SK-N-SH (cell line): ENCODE data around the gene IP6K2. TPM values are rescaled to one million over a fixed set of nuclear protein-coding genes. Genes with fewer than 3 reads are reported as not detected.

Experiments
- CTCF ChIA-PET: fragments of 300-600, 350-600 bp; formaldehyde crosslinking; extraction: SDS; loops from one replicate; lab custom pipeline; 2021; lab: Yijun Ruan, JAX
- POLR2A ChIA-PET: fragments of 350-600 bp; sonication (Branson Sonifier 250); formaldehyde crosslinking; extraction: SDS; loops from one replicate; lab custom pipeline; 2020; ENCODE audit warnings: antibody characterized with exemption, inconsistent platforms; lab: Yijun Ruan, JAX
- DNase-seq: peaks from one replicate; pipeline ENCODE4 v3.0.0; 2012
- H2AFZ ChIP-seq: fragments of 200-600 bp; sonication (generic); 2 replicates; pipeline ENCODE4 v1.8.1; 2016; ENCODE audit warnings: antibody characterized with exemption, mild to moderate bottlenecking, low read depth
- H3F3A ChIP-seq: fragments of 200-600 bp; sonication (generic); replicated peaks from 2 replicates; pipeline ENCODE3; 2016; ENCODE audit warnings: antibody characterized with exemption, mild to moderate bottlenecking; ENCODE audit not compliant: insufficient read depth
- H3K27ac ChIP-seq, 2 experiments: fragments of 200-500 bp in 1 of 2; fragments of 200-600 bp in 1 of 2; sonication (Bioruptor generic) in 1 of 2; sonication (generic), shearing (Covaris generic) in 1 of 2; 2 replicates each; pipeline versions ENCODE4 v1.5.1 to v1.6.1; 2014 to 2016; ENCODE audit warnings: low read depth in 2 of 2, inconsistent platforms in 1 of 2, low read length in 1 of 2, mild to moderate bottlenecking in 1 of 2, mixed read lengths in 1 of 2
- H3K27me3 ChIP-seq: fragments of 200-600 bp; sonication (generic), shearing (Covaris generic); 2 replicates; pipeline ENCODE4 v1.6.1; 2016; ENCODE audit warnings: mixed run types; ENCODE audit not compliant: insufficient read depth
- H3K36me3 ChIP-seq, 2 experiments: fragments of 200-500 bp in 1 of 2; fragments of 200-600 bp in 1 of 2; sonication (Bioruptor generic) in 1 of 2; sonication (generic) in 1 of 2; replicated peaks in 1 of 2; 2 replicates each; pipeline versions ENCODE3 to v1.5.1; 2014 to 2016; ENCODE audit warnings: low read length in 1 of 2, mild to moderate bottlenecking in 1 of 2; ENCODE audit not compliant: insufficient read depth in 2 of 2, control insufficient read depth in 1 of 2
- H3K4me1 ChIP-seq, 2 experiments: fragments of 200-500 bp in 1 of 2; fragments of 200-600 bp in 1 of 2; sonication (Bioruptor generic) in 1 of 2; sonication (generic), shearing (Covaris generic) in 1 of 2; 2 replicates each; pipeline versions ENCODE4 v1.5.1 to v1.6.1; 2014 to 2016; ENCODE audit warnings: low read depth in 1 of 2, low read length in 1 of 2, mixed run types in 1 of 2; ENCODE audit not compliant: insufficient read depth in 2 of 2, control insufficient read depth in 1 of 2
- H3K4me2 ChIP-seq: fragments of 200-600 bp; sonication (generic), shearing (Covaris generic); 2 replicates; pipeline ENCODE4 v1.6.1; 2017; ENCODE audit warnings: mixed run types
- H3K4me3 ChIP-seq, 2 experiments: fragments of 200-500 bp in 1 of 2; fragments of 200-600 bp in 1 of 2; sonication (Bioruptor generic) in 1 of 2; sonication (generic), shearing (Covaris generic) in 1 of 2; 2 replicates each; pipeline versions ENCODE4 v1.5.1 to v1.8.1; 2014 to 2016; ENCODE audit warnings: low read depth in 2 of 2, inconsistent platforms in 1 of 2, low read length in 1 of 2, mild to moderate bottlenecking in 1 of 2, mixed read lengths in 1 of 2, moderate library complexity in 1 of 2
- H3K79me2 ChIP-seq: fragments of 200-600 bp; sonication (generic); 2 replicates; pipeline ENCODE4 v1.8.1; 2017; ENCODE audit warnings: mild to moderate bottlenecking; ENCODE audit not compliant: insufficient read depth
- H3K9ac ChIP-seq: fragments of 200-600 bp; sonication (generic); 2 replicates; pipeline ENCODE4 v1.6.1; 2017; ENCODE audit warnings: mixed run types
- H3K9me2 ChIP-seq: fragments of 200-600 bp; sonication (generic); 2 replicates; pipeline ENCODE4 v1.6.1; 2017; ENCODE audit warnings: mixed run types
- H3K9me3 ChIP-seq: fragments of 200-600 bp; sonication (generic); 2 replicates; pipeline ENCODE4 v1.6.1; 2017; ENCODE audit warnings: mixed run types, mild to moderate bottlenecking, moderate library complexity
- H4K20me1 ChIP-seq: fragments of 200-600 bp; sonication (generic); 2 replicates; pipeline ENCODE4 v1.6.1; 2017; ENCODE audit warnings: mild to moderate bottlenecking, mixed run types; ENCODE audit not compliant: insufficient read depth
- EP300 ChIP-seq, 2 experiments: IDR thresholded peaks; 2 replicates each; pipeline versions ENCODE4 v1.4.0 to v1.6.1; 2012; ENCODE audit warnings: borderline replicate concordance in 1 of 2, low read depth in 1 of 2, low read length in 1 of 2
- FOXM1 ChIP-seq: IDR thresholded peaks from 2 replicates; pipeline ENCODE4 v1.4.0; 2012; ENCODE audit warnings: low read depth, mild to moderate bottlenecking
- GABPA ChIP-seq: IDR thresholded peaks from 2 replicates; pipeline ENCODE4 v1.4.0; 2012; ENCODE audit warnings: low read depth, mild to moderate bottlenecking
- GATA2 ChIP-seq: sonication (generic); formaldehyde crosslinking; IDR thresholded peaks from 2 replicates; pipeline ENCODE4 v1.5.0; 2020; ENCODE audit warnings: mild to moderate bottlenecking, missing genetic modification reagents
- MAX ChIP-seq: IDR thresholded peaks from 2 replicates; pipeline ENCODE4 v1.4.0; 2012; ENCODE audit warnings: low read depth
- MEF2A ChIP-seq: IDR thresholded peaks from 2 replicates; pipeline ENCODE4 v1.4.0; 2012; ENCODE audit warnings: low read depth, borderline replicate concordance
- PBX3 ChIP-seq: IDR thresholded peaks from 2 replicates; pipeline ENCODE4; 2012
- POLR2AphosphoS5 ChIP-seq: IDR thresholded peaks from 2 replicates; pipeline ENCODE4 v1.6.1; 2012; ENCODE audit warnings: low read depth, low read length
- RCOR1 ChIP-seq: fragments of 150-350 bp; IDR thresholded peaks from 2 replicates; pipeline ENCODE4 v1.6.1; 2017; ENCODE audit warnings: antibody characterized with exemption, low read length
- RFX5 ChIP-seq: IDR thresholded peaks from 2 replicates; pipeline ENCODE4 v1.6.1; 2012; ENCODE audit warnings: mild to moderate bottlenecking, improper control_type of control experiment, low read length
- TCF12 ChIP-seq: IDR thresholded peaks from 2 replicates; pipeline ENCODE4 v1.4.0; 2012
- USF1 ChIP-seq: IDR thresholded peaks from 2 replicates; pipeline ENCODE4 v1.4.0; 2012; ENCODE audit warnings: low read depth, borderline replicate concordance
- WGBS: methylation state at CpG from one replicate; pipeline ENCODE4 v1.1.6; 2017; ENCODE audit warnings: low lambda C conversion rate; 5-methylcytosine and 5-hydroxymethylcytosine counted together
- polyA plus RNA-seq, 3 experiments: library from polyadenylated mRNA; depleted of rRNA; stranded (reverse); fragments of >200 nt; gene quantifications; 2 replicates each; pipeline ENCODE4 v1.2.3, GENCODE V29; 2012
- TF ChIP-seq, protein P1 (sequence below): IDR thresholded peaks from 2 replicates; pipeline ENCODE4 v1.6.1; 2012; ENCODE audit warnings: mild to moderate bottlenecking, low read depth, low read length, moderate library complexity
- TF ChIP-seq, protein P2 (sequence below): fragments of 150-350 bp; IDR thresholded peaks from 2 replicates; pipeline ENCODE4 v1.6.1; 2017; ENCODE audit warnings: antibody characterized with exemption, low read length, low read depth, borderline replicate concordance
- TF ChIP-seq, protein P3 (sequence below): IDR thresholded peaks from 2 replicates; pipeline ENCODE4 v1.4.0; 2012; ENCODE audit warnings: low read depth, borderline replicate concordance

Gene IP6K2
- polyA plus RNA-seq, 1 of the 3 experiments (the other 2 are of a cell fraction), result 178 TPM

GRCh38 chr3:48655063-48655462 lies 62.0 kb downstream of the IP6K2 start:
- peaks cover 13 to 73% of the 10 kb centered on the region in 2 experiments for H3K36me3 ChIP-seq
- TF ChIP-seq, protein P1, sequence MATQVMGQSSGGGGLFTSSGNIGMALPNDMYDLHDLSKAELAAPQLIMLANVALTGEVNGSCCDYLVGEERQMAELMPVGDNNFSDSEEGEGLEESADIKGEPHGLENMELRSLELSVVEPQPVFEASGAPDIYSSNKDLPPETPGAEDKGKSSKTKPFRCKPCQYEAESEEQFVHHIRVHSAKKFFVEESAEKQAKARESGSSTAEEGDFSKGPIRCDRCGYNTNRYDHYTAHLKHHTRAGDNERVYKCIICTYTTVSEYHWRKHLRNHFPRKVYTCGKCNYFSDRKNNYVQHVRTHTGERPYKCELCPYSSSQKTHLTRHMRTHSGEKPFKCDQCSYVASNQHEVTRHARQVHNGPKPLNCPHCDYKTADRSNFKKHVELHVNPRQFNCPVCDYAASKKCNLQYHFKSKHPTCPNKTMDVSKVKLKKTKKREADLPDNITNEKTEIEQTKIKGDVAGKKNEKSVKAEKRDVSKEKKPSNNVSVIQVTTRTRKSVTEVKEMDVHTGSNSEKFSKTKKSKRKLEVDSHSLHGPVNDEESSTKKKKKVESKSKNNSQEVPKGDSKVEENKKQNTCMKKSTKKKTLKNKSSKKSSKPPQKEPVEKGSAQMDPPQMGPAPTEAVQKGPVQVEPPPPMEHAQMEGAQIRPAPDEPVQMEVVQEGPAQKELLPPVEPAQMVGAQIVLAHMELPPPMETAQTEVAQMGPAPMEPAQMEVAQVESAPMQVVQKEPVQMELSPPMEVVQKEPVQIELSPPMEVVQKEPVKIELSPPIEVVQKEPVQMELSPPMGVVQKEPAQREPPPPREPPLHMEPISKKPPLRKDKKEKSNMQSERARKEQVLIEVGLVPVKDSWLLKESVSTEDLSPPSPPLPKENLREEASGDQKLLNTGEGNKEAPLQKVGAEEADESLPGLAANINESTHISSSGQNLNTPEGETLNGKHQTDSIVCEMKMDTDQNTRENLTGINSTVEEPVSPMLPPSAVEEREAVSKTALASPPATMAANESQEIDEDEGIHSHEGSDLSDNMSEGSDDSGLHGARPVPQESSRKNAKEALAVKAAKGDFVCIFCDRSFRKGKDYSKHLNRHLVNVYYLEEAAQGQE, result no peak
- TF ChIP-seq RCOR1 (no peak), EP300 (IDR thresholded peaks at IDR 0.05; ENCODE audit: borderline replicate concordance in 1 of 2, low read depth in 1 of 2, low read length in 1 of 2) (no peak), TCF12 (no peak), MAX (no peak), RFX5 (no peak), FOXM1 (no peak), MEF2A (no peak), GATA2 (no peak), POLR2AphosphoS5 (no peak), GABPA (no peak), PBX3 (no peak), USF1 (no peak)
- TF ChIP-seq, protein P2, sequence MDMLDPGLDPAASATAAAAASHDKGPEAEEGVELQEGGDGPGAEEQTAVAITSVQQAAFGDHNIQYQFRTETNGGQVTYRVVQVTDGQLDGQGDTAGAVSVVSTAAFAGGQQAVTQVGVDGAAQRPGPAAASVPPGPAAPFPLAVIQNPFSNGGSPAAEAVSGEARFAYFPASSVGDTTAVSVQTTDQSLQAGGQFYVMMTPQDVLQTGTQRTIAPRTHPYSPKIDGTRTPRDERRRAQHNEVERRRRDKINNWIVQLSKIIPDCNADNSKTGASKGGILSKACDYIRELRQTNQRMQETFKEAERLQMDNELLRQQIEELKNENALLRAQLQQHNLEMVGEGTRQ, result no peak
- TF ChIP-seq, protein P3, sequence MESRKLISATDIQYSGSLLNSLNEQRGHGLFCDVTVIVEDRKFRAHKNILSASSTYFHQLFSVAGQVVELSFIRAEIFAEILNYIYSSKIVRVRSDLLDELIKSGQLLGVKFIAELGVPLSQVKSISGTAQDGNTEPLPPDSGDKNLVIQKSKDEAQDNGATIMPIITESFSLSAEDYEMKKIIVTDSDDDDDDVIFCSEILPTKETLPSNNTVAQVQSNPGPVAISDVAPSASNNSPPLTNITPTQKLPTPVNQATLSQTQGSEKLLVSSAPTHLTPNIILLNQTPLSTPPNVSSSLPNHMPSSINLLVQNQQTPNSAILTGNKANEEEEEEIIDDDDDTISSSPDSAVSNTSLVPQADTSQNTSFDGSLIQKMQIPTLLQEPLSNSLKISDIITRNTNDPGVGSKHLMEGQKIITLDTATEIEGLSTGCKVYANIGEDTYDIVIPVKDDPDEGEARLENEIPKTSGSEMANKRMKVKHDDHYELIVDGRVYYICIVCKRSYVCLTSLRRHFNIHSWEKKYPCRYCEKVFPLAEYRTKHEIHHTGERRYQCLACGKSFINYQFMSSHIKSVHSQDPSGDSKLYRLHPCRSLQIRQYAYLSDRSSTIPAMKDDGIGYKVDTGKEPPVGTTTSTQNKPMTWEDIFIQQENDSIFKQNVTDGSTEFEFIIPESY, result no peak
- TF ChIP-seq, all 33 proteins: peak for 0
- Histone ChIP-seq H3K9me2 (no peaks in the 10 kb centered on the region), H3K27me3 (no peaks in the 10 kb centered on the region), H3F3A (no peaks in the 10 kb centered on the region), H3K9ac (no peak overlapping the region), H3K79me2 (peaks cover 8% of the 10 kb centered on the region; the same call in 1 of the 2 replicates), H3K4me1 (peaks cover 0 to 8% of the 10 kb centered on the region in 2 experiments; a peak in 1 of 4 replicates), H3K27ac (no peak overlapping the region), H3K9me3 (no peaks in the 10 kb centered on the region), H4K20me1 (peaks cover 16% of the 10 kb centered on the region; the same call in 1 of the 2 replicates), H2AFZ (no peak overlapping the region), H3K4me2 (no peak overlapping the region), H3K4me3 (no peak overlapping the region)
- 93% methylated on average over 3 of the region's 12 CpGs for WGBS
- ChIA-PET CTCF (interaction anchor here (2.3 kb wide), 1 partner anchor 19 kb away, joined by 8 read pairs; the partner anchor contains the start of gene SLC26A6), POLR2A (no interaction called here)
- no peak for DNase-seq
